GM10847 (cell line): ENCODE measurements around the gene MPRIP.

Experiments
- POLR2A ChIP-seq: IDR thresholded peaks from 2 replicates; pipeline ENCODE4 v1.6.1; 2011; ENCODE audit not compliant: insufficient read length; ENCODE audit errors: extremely low read depth

The MPRIP gene

DNA sequence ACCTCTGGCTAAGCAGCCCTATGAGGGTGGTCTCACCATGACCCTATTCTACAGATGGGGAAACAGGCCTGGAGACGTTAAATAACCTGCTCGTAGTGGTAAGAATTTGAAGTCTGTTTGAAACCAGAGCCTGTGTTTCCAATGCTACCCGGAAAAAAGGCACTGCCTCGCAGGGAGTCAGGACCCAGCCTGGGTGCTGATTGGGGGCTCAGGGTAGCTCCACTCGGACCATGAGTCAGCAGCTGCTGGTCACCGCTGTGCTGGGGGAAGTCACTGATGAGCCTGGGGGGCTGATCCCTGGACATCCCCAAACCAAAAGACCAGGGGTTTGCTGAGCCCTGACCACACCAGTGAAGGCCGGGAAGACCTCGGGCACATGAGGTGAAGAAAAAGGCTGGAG lies 173.3 kb downstream of the MPRIP start:
- no peak for TF ChIP-seq POLR2A

GRCh38 chr17:17216236-17216635 lies 174.0 kb downstream of the MPRIP start:
- TF ChIP-seq POLR2A = no peak

DNA sequence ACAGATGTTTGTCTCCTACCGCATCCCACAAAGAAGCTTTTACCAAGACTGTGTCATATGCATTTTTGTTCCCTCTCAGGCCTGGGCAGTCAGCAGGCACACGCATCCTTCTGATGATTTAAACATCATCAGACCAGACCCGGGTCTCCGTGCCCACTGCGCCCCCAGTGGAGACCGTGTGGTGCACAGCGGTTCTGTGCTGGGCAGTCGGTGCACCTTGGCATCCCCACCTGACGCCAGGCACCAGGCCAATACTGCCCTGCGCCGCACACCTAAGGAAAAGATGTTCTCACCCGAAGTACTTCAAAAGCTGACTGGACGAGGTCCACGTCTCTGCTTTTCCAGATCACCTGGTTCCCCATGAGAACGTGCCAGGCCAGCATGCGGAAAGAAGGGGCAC lies 174.5 kb downstream of the MPRIP start:
- TF ChIP-seq POLR2A = no peak

- no peak for TF ChIP-seq POLR2A
Measured at GRCh38 chr17:17217995-17218394, 175.7 kb downstream of the MPRIP start.

DNA sequence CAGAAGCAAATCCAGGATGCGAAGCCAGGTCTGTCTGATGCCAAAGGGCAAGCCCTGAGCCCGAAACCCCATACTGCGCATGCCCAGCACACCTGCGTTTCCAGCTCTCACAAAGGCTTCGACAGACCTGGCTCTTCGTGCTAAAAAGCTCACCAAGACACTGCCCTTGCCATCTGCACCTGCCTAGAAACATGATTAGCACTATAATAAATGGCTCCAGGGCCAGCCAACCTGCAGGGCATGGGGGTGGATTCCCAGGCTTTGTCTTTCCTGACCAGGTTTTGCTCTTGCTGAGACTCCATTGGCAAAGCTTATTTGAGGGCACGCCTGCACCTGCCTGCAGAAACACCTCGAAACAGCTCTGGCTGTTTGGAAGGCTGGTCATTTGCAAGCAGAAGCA lies 178.3 kb downstream of the MPRIP start:
- no peak for TF ChIP-seq POLR2A

GRCh38 chr17:17221329-17221728 lies 179.1 kb downstream of the MPRIP start:
- no peak for TF ChIP-seq POLR2A

GRCh38 chr17:17223736-17224135 lies 181.5 kb downstream of the MPRIP start:
- no peak for TF ChIP-seq POLR2A

- no peak for TF ChIP-seq POLR2A
Measured at GRCh38 chr17:17224137-17224536, 181.9 kb downstream of the MPRIP start.

DNA sequence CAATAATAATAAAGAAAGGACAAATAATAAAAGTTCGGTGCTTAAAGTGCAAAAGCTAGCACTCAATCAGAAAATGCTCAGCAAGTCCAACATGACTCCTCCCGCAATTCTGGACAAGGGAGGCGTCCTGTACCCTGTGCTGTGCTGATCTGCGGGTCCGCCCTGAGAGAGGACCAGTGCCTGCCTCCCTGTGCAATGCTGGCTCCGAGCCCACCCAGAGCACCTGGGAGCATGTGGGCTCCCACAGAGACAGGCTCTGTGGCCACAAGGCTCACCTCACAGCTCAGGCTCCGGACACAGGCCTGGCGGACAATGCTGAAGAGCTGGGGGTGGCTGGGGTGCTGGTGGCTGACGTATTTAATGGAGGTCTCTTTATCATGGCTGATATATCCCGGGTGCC lies 183.6 kb downstream of the MPRIP start:
- TF ChIP-seq POLR2A = no peak

DNA sequence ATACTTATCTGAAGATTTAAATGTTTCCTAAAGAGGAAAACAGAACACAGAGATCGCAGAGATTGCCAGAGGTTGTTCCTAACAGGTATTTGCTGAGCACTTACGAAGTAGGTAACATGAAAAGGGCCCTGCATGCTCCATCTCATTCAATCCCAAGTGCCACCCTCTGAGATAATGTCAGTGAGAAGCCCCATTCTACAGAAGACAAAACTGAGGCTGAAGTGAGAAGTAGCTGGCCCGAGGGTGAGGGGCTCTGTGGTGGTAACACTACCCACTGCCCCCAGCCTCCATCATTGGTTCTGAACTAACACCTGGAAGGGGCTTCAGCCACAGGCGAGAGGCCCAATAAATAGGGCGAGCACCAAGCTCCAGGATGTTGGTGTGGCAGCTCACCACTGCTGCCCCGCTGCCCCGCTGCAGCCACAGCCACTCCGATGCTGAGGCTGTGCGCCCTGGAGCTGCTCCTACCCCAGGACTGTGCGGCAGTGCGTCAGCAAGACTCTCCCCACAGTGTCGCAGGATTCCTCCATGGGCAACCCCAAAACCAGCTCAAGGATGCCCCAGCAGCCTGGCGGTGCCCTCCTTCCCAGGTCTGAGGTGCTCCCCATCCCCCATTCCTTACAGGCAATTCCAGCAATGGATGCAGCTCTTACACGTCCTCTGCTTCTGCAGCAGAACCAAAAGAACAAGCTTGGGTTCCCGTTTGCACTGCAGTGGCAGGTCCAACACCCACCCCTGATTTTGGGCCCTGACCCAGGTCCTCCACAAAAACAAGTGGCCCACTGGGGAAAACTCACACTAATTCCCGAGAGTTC lies 184.4 kb downstream of the MPRIP start:
- TF ChIP-seq POLR2A = no peak

DNA sequence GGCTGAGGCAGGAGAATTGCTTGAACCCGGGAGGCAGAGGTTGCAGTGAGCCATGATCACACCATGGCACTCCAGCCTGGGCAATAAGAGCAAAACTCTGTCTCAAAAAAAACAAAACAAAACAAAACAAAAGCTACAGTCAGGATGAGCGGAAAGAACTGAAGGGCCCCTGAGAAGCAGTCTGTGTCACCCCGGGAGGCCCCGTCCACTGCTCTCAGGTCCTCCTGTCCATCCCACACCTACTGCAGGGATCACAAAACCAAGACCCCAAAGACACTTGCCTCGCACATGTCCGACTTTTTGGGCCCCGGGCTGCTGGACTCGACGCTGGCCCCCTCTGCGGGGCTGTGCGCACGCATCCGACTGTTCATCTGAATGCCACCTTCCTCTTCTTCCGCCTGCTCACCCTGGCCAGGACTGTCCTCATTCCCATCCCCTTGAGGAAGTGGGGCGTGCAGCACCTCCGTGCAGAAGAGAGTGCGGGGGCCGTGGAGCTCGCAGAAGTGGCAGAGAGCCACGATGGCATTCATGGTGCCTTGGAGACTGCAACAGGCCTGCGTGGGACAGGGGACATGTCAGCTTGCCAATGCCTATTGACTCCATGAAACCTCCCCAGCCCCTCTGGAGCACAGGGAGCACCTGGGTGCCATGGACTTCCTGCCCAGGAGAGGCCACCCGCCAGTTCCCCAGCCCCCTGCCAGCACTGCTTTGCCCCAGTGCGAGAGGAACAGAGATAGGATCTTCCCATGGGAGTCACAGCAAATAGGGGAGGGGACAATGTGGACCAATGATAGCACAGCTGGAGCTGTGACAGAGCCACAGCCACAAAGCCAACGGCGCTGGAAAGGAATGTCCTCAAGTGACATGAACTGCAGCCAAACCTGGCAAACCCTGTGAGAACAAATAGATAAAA lies 185.6 kb downstream of the MPRIP start:
- TF ChIP-seq POLR2A = no peak

DNA sequence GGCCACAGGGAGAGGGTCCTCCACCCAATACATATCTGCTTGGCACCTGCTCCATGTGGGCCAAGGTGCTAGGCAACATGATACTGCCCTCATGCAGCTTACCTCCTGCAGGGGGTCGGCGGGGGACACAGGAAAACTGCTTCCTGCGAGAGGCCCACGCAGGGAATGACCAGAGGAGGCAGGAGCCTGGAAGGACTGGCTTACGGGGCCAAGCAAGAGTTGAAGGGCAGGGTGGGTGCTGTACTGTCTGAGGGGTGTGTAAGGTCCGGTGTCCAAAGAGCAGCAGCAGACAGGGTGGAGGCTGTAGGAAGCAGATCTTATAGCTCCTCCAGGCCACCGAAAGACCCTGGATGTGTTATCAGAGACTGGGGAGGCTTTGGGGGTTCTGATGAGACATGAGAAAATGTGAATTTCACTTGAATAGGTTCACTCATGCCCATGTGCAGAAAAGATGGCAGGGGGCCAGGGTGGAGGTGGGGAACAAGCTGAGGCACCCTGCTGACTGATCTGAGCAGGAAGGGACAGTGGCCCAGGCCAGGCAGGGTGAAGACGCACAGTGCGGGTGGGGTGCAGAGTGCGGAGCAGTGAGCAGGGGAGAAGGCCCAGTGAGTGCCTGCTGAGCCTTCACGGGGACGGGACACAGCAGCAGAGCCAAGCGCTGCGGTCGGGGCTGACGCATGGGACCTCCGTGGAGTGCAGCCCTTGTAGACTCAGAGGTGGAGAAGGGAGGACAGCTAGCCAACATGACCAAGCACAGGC lies 186.4 kb downstream of the MPRIP start:
- TF ChIP-seq POLR2A = no peak

GRCh38 chr17:17229416-17230384 lies 187.4 kb downstream of the MPRIP start:
- TF ChIP-seq POLR2A = no peak

DNA sequence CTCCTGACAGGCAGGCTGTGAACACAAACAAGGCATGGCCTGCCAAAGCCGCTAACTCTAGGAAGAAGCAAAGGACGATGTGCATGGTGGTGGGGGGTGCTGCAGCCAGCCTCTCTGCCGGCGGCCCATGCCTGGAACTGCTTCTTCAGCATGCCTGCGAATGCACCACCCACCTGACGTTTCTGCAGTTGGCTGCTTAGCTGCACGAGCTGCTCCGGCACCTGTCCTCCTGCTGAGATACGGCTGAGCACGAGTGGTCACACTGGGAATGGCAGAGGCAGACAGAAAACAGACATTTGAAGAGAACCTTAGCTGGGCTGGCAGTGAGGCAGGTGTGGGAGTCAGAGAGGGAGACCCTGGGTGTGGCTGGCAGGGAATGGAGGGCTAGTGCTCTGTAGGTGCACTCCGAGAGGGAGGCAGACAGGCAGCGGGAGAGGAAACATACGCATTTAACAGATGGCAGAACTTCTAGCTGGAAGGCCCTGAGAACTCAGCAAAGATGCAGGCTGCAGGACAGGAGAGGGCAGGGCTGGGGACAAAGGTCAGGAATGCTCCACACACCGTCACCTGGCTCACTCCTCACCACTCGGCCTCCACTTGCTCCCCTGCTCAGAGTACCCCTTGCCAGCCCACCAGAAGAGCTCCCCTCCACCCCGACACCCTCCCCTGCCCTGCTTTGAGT lies 189.5 kb downstream of the MPRIP start:
- no peak for TF ChIP-seq POLR2A

DNA sequence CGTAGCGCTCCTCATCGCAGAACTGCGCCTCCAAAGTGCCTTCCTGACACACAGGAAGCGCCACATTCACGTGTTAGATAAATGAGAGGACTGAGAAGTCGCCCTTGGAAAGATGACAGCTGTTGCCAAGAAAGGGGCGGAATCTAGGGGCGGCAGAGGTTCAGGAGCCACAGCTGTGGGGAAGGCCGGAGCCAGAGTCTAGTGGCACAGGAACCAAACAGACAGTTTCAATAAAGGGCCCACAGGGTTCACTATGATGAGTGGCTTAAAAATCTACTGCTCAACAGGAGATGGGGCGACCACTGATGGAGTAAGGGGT lies 190.0 kb downstream of the MPRIP start:
- no peak for TF ChIP-seq POLR2A
